SK-N-SH treated with all-trans-retinoic acid at 6 μM for 48 hours (cell line): ENCODE data around the gene RGS4.
A peak's percentile ranks its signal among the peaks of the same experiment; 100 is the strongest.

Experiments
- ATAC-seq: fragments of 200-7000 bp; cut with Tn5 transposase; 3 replicates; pipeline ENCODE4 v1.9.1; 2020; ENCODE audit warnings: mild to moderate bottlenecking, moderate library complexity
- ARNTL ChIP-seq: fragments of 450-650 bp; formaldehyde crosslinking; IDR thresholded peaks from 2 replicates; pipeline ENCODE4 v1.5.0; 2020; ENCODE audit warnings: low read depth, mild to moderate bottlenecking, moderate library complexity, borderline replicate concordance
- BACH2 ChIP-seq: fragments of 250-450 bp; sonication (Bioruptor Pico); IDR thresholded peaks from 2 replicates; pipeline ENCODE4 v1.9.0; 2021; ENCODE audit warnings: mild to moderate bottlenecking, borderline replicate concordance
- CSDC2 ChIP-seq: fragments of 250-450 bp; sonication (Bioruptor Pico); IDR thresholded peaks from 2 replicates; pipeline ENCODE4 v1.5.0; 2020; ENCODE audit warnings: mild to moderate bottlenecking, moderate library complexity
- CSRNP3 ChIP-seq: fragments of 250-450 bp; sonication (Bioruptor Pico); IDR thresholded peaks from 2 replicates; pipeline ENCODE4 v1.5.1; 2021; ENCODE audit warnings: mild to moderate bottlenecking, moderate library complexity
- ESRRG ChIP-seq: fragments of 250-450 bp; sonication (Bioruptor Pico); IDR thresholded peaks from 2 replicates; pipeline ENCODE4 v1.6.1; 2021; ENCODE audit warnings: mild to moderate bottlenecking
- GLIS3 ChIP-seq: fragments of 250-450 bp; sonication (Bioruptor Pico); IDR thresholded peaks from 2 replicates; pipeline ENCODE4 v1.5.0; 2020; ENCODE audit warnings: mild to moderate bottlenecking, moderate library complexity
- ISL1 ChIP-seq: fragments of 250-450 bp; sonication (Bioruptor Pico); IDR thresholded peaks from 2 replicates; pipeline ENCODE4 v2.1.2; 2022; ENCODE audit warnings: mild to moderate bottlenecking, moderate library complexity
- OSR1 ChIP-seq: fragments of 250-450 bp; sonication (Bioruptor Pico); IDR thresholded peaks from 2 replicates; pipeline ENCODE4 v1.8.0; 2022; ENCODE audit warnings: moderate library complexity, mild to moderate bottlenecking, inconsistent platforms
- PATZ1 ChIP-seq: fragments of 250-450 bp; sonication (Bioruptor Pico); IDR thresholded peaks from 2 replicates; pipeline ENCODE4 v1.8.0; 2020; ENCODE audit warnings: mild to moderate bottlenecking, moderate library complexity, borderline replicate concordance
- POU6F1 ChIP-seq: fragments of 250-450 bp; sonication (Bioruptor Pico); IDR thresholded peaks from 2 replicates; pipeline ENCODE4 v1.8.0; 2021; ENCODE audit warnings: low read depth, mild to moderate bottlenecking, moderate library complexity, borderline replicate concordance
- PPARA ChIP-seq: fragments of 250-450 bp; sonication (Bioruptor Pico); IDR thresholded peaks from 2 replicates; pipeline ENCODE4 v1.5.0; 2020; ENCODE audit warnings: mild to moderate bottlenecking, borderline replicate concordance
- RARB ChIP-seq: fragments of 250-450 bp; sonication (Bioruptor Pico); IDR thresholded peaks from 2 replicates; pipeline ENCODE4 v1.8.0; 2021; ENCODE audit warnings: mild to moderate bottlenecking, moderate library complexity
- SNAI2 ChIP-seq: fragments of 250-450 bp; sonication (Bioruptor Pico); IDR thresholded peaks from 2 replicates; pipeline ENCODE4 v1.5.0; 2020; ENCODE audit warnings: mild to moderate bottlenecking, moderate library complexity
- TCF4 ChIP-seq: fragments of 250-450 bp; sonication (Bioruptor Pico); IDR thresholded peaks from 2 replicates; pipeline ENCODE4 v1.8.0; 2021; ENCODE audit warnings: mild to moderate bottlenecking, moderate library complexity, borderline replicate concordance
- TOX ChIP-seq: fragments of 250-450 bp; sonication (Bioruptor Pico); IDR thresholded peaks from 2 replicates; pipeline ENCODE4 v1.8.0; 2021; ENCODE audit warnings: mild to moderate bottlenecking, moderate library complexity, borderline replicate concordance
- TSHZ2 ChIP-seq: fragments of 250-450 bp; sonication (Bioruptor Pico); IDR thresholded peaks from 2 replicates; pipeline ENCODE4 v1.5.0; 2020; ENCODE audit warnings: mild to moderate bottlenecking, moderate library complexity
- ZC3H10 ChIP-seq: fragments of 250-450 bp; sonication (Bioruptor Pico); IDR thresholded peaks from 2 replicates; pipeline ENCODE4 v1.5.1; 2021; ENCODE audit warnings: mild to moderate bottlenecking, moderate library complexity
- ZFP3 ChIP-seq: fragments of 250-450 bp; sonication (Bioruptor Pico); IDR thresholded peaks from 2 replicates; pipeline ENCODE4 v1.5.0; 2020; ENCODE audit warnings: mild to moderate bottlenecking, moderate library complexity
- ZNF565 ChIP-seq: fragments of 450-650 bp; formaldehyde crosslinking; conservative IDR thresholded peaks from 2 replicates; pipeline ENCODE4 v1.5.0; 2020; ENCODE audit warnings: low read depth, mild to moderate bottlenecking, moderate library complexity
- ZNF70 ChIP-seq: fragments of 450-650 bp; formaldehyde crosslinking; IDR thresholded peaks from 2 replicates; pipeline ENCODE4 v1.5.0; 2020; ENCODE audit warnings: mild to moderate bottlenecking, moderate library complexity
- ZNF8 ChIP-seq: fragments of 450-650 bp; formaldehyde crosslinking; IDR thresholded peaks from 2 replicates; pipeline ENCODE4 v1.5.0; 2020; ENCODE audit warnings: mild to moderate bottlenecking, moderate library complexity

The RGS4 gene

GRCh38 chr1:163104385-163105099, 35.4 kb downstream of the RGS4 start:
- peak; percentile 57; the same call in 2 of the 3 replicates for ATAC-seq
- no peak for TF ChIP-seq ZC3H10
- TF ChIP-seq RARB (CRISPR knock-in tag) = no peak
- TF ChIP-seq TOX = no peak
- no peak for TF ChIP-seq POU6F1 (CRISPR knock-in tag)
- no peak for TF ChIP-seq PATZ1 (CRISPR knock-in tag)
- no peak for TF ChIP-seq GLIS3 (CRISPR knock-in tag)
- TF ChIP-seq ARNTL (CRISPR knock-in tag) = no peak
- no peak for TF ChIP-seq BACH2
- no peak for TF ChIP-seq ISL1 (CRISPR knock-in tag)
- no peak for TF ChIP-seq CSRNP3 (CRISPR knock-in tag)
- no peak for TF ChIP-seq ESRRG
- TF ChIP-seq ZFP3 (CRISPR knock-in tag) = no peak
- TF ChIP-seq OSR1 = no peak
- no peak for TF ChIP-seq PPARA (CRISPR knock-in tag)
- TF ChIP-seq ZNF565 (CRISPR knock-in tag) = no peak
- TF ChIP-seq SNAI2 (CRISPR knock-in tag) = no peak
- TF ChIP-seq ZNF8 (CRISPR knock-in tag) = no peak
- no peak for TF ChIP-seq CSDC2 (CRISPR knock-in tag)
- TF ChIP-seq TSHZ2 (CRISPR knock-in tag) = no peak
- no peak for TF ChIP-seq TCF4 (CRISPR knock-in tag)
- TF ChIP-seq, all 23 proteins: peak for 0

- TF ChIP-seq ARNTL (CRISPR knock-in tag) (no peak), ZFP3 (CRISPR knock-in tag) (no peak), OSR1 (no peak), TOX (no peak), GLIS3 (CRISPR knock-in tag) (no peak), TCF4 (CRISPR knock-in tag) (no peak), RARB (CRISPR knock-in tag) (no peak), ZC3H10 (no peak), ESRRG (no peak), ISL1 (CRISPR knock-in tag) (no peak), SNAI2 (CRISPR knock-in tag) (no peak)
- no peak for ATAC-seq
These were observed 37.3 kb downstream of the RGS4 start for GRCh38 chr1:163106364-163106987.

GRCh38 chr1:163107655-163108054, 38.5 kb downstream of the RGS4 start:
- no peak for TF ChIP-seq ZNF70 (CRISPR knock-in tag)
- TF ChIP-seq ZNF8 (CRISPR knock-in tag) = peak; percentile 90
- ATAC-seq = no peak
